ENCODE data around the gene ZNF438. TPM values are rescaled to one million over a fixed set of nuclear protein-coding genes. Genes with fewer than 3 reads are reported as not detected.

The ZNF438 gene
- total and polyA plus RNA-seq, 10 of the 15 experiments (the other 5 are each of a cell fraction or from before 2014, with no cell fraction given): 0.93 to 5.2 (median 1.9) TPM

DNA sequence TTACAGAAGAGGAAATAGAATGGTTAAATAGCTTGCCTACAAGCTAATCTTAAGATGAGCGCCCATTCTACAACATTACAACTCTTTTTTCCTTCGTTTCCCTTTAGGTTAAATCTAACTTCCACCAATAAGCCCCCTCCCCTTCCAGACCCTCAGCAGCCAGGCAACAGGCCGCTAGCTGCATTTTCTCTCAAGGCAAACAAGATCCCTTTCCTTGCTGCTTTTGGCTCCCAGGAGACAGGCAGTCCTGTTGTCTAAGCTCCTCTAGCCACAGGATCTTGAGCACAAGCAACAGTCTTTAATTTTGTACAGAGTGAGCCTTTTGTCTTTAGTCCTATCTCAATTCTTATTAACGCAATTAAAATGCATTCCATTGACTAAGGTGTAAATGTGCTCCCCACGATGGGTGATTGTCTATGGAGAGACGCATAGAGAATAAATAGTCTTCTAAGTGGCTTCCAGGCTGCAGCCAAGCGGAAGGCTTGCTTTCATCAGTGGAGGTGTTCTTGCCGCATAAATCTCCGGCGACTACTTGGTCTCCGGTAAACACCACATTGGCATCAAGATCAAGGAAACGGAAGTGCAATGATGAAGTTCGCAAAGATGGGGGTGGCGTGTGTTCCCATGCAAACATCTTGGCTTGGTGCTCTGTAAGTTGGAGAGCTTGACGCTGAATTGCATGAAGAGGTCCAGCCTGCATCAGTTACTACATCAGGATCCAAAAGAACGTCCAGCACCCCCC is 220.2 kb downstream of the ZNF438 start (continued):
- TF ChIP-seq, protein P1, sequence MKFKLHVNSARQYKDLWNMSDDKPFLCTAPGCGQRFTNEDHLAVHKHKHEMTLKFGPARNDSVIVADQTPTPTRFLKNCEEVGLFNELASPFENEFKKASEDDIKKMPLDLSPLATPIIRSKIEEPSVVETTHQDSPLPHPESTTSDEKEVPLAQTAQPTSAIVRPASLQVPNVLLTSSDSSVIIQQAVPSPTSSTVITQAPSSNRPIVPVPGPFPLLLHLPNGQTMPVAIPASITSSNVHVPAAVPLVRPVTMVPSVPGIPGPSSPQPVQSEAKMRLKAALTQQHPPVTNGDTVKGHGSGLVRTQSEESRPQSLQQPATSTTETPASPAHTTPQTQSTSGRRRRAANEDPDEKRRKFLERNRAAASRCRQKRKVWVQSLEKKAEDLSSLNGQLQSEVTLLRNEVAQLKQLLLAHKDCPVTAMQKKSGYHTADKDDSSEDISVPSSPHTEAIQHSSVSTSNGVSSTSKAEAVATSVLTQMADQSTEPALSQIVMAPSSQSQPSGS (IDR thresholded peaks at IDR 0.05; ENCODE audit: low read length): no peak
- TF ChIP-seq POLR2A (IDR thresholded peaks at IDR 0.05; ENCODE audit: low read depth, low read length) (no peak), DPF2 (IDR thresholded peaks at IDR 0.05) (no peak), ATF3 (IDR thresholded peaks at IDR 0.05; ENCODE audit: borderline replicate concordance, extremely low read depth, low read depth, low read length) (no peak), BMI1 (IDR thresholded peaks at IDR 0.05; ENCODE audit: borderline replicate concordance) (no peak), MTA2 (IDR thresholded peaks at IDR 0.05; ENCODE audit: low read depth) (no peak), FOXM1 (IDR thresholded peaks at IDR 0.05; ENCODE audit: low read depth, low read length) (no peak), RAD21 (IDR thresholded peaks at IDR 0.05; ENCODE audit: insufficient read depth, low read depth, low read length) (no peak)
- TF ChIP-seq, protein P2, sequence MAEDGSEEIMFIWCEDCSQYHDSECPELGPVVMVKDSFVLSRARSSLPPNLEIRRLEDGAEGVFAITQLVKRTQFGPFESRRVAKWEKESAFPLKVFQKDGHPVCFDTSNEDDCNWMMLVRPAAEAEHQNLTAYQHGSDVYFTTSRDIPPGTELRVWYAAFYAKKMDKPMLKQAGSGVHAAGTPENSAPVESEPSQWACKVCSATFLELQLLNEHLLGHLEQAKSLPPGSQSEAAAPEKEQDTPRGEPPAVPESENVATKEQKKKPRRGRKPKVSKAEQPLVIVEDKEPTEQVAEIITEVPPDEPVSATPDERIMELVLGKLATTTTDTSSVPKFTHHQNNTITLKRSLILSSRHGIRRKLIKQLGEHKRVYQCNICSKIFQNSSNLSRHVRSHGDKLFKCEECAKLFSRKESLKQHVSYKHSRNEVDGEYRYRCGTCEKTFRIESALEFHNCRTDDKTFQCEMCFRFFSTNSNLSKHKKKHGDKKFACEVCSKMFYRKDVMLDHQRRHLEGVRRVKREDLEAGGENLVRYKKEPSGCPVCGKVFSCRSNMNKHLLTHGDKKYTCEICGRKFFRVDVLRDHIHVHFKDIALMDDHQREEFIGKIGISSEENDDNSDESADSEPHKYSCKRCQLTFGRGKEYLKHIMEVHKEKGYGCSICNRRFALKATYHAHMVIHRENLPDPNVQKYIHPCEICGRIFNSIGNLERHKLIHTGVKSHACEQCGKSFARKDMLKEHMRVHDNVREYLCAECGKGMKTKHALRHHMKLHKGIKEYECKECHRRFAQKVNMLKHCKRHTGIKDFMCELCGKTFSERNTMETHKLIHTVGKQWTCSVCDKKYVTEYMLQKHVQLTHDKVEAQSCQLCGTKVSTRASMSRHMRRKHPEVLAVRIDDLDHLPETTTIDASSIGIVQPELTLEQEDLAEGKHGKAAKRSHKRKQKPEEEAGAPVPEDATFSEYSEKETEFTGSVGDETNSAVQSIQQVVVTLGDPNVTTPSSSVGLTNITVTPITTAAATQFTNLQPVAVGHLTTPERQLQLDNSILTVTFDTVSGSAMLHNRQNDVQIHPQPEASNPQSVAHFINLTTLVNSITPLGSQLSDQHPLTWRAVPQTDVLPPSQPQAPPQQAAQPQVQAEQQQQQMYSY (CRISPR knock-in tag; IDR thresholded peaks at IDR 0.05): no peak
